ENCODE results near the gene KCNJ16.

KCNJ16 gene

GRCh38 chr17:70183508-70183907 is 108.5 kb downstream of the KCNJ16 start:
- Mint-ChIP-seq H3K27ac (no peak overlapping the region), H3K4me1 (no peaks in the 10 kb centered on the region), H3K36me3 (no peaks in the 10 kb centered on the region), H3K4me3 (no peak overlapping the region), H3K9me3 (peaks cover 5% of the 10 kb centered on the region), H3K27me3 (peaks cover 17% of the 10 kb centered on the region)
- no peak for ATAC-seq

DNA sequence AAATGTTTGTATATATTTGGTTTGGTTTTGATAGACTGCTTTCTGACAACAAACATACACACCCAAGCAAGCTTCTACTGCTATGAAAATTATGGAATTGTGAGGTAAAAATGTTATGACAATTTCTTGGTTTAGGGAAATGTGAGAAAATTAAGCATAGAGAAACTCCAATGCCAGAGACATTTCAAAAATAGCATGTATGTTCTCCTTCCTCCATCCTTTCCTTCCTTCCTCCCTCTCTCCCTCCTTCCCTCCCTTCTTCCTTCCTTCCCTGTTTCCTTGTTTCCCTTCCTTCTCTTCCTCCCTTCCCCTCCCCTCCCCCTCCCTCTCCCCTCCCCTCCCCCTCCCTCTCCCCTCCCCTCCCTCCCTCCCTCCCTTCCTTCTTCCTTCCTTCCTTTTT is 109.2 kb downstream of the KCNJ16 start:
- Mint-ChIP-seq H3K4me3 (no peak overlapping the region), H3K36me3 (no peaks in the 10 kb centered on the region), H3K27ac (no peak overlapping the region), H3K4me1 (no peaks in the 10 kb centered on the region), H3K27me3 (peaks cover 17% of the 10 kb centered on the region), H3K9me3 (peaks cover 5% of the 10 kb centered on the region)
- ATAC-seq: no peak

GRCh38 chr17:70184770-70185169 is 109.7 kb downstream of the KCNJ16 start:
- peaks cover 17% of the 10 kb centered on the region for H3K27me3 Mint-ChIP-seq
- H3K9me3 Mint-ChIP-seq: peaks cover 5% of the 10 kb centered on the region
- no peak for ATAC-seq
- H3K27ac Mint-ChIP-seq: no peak overlapping the region
- H3K4me3 Mint-ChIP-seq: no peak overlapping the region
- no peaks in the 10 kb centered on the region for H3K36me3 Mint-ChIP-seq
- no peaks in the 10 kb centered on the region for H3K4me1 Mint-ChIP-seq
